LoVo (cell line): Measurements from ENCODE around the gene GTF2I.
"Not testable (repeated sequence)": the region's sequence is repeated elsewhere in the genome, so short reads cannot be mapped to it uniquely, and the experiment has no call there.

ENCODE experiments used
- DNase-seq: peaks from one replicate; pipeline ENCODE4 v3.0.0-alpha.2; 2016; ENCODE audit warnings: low spot score

GTF2I gene

GRCh38 chr7:74657692-74658177 is at the start of gene GTF2I:
TSS of gene GTF2I (plus strand) at chr7:74657718. CDS start at chr7:74689129, 31,411 bp downstream.
- no peak for DNase-seq

- peak; percentile 30 for DNase-seq
These were observed 45.3 kb upstream of the GTF2I start for GRCh38 chr7:74612015-74612829.

- DNase-seq: no peak
These were observed 41.4 kb upstream of the GTF2I start for GRCh38 chr7:74615933-74616780.

- DNase-seq: no peak
These were observed 40.3 kb upstream of the GTF2I start for GRCh38 chr7:74617180-74617744.

GRCh38 chr7:74619235-74619860 is 38.2 kb upstream of the GTF2I start:
- no peak for DNase-seq

GRCh38 chr7:74622228-74622749 is 35.2 kb upstream of the GTF2I start:
- no peak for DNase-seq

GRCh38 chr7:74623135-74623534 is 34.4 kb upstream of the GTF2I start:
- no peak for DNase-seq

GRCh38 chr7:74625446-74625845 is 32.1 kb upstream of the GTF2I start:
- DNase-seq: no peak

- peak; percentile 32 for DNase-seq
These were observed 29.7 kb upstream of the GTF2I start for GRCh38 chr7:74627661-74628411.

- DNase-seq: no peak
These were observed 25.0 kb upstream of the GTF2I start for GRCh38 chr7:74632505-74632904.

GRCh38 chr7:74633451-74633921 is 24.0 kb upstream of the GTF2I start:
- DNase-seq: peak; percentile 57

- no peak for DNase-seq
These were observed 19.8 kb upstream of the GTF2I start for GRCh38 chr7:74637745-74638144.

- not testable (repeated sequence) for DNase-seq
These were observed 7.5 kb upstream of the GTF2I start for GRCh38 chr7:74650055-74650454.

GRCh38 chr7:74650493-74651132 is 6.9 kb upstream of the GTF2I start:
- not testable (repeated sequence) for DNase-seq

- DNase-seq: not testable (repeated sequence)
These were observed 6.4 kb upstream of the GTF2I start for GRCh38 chr7:74651133-74651504.

- DNase-seq: no peak
These were observed 3.8 kb upstream of the GTF2I start for GRCh38 chr7:74653686-74654181.

- no peak for DNase-seq
These were observed 2.7 kb upstream of the GTF2I start for GRCh38 chr7:74654811-74655210.

GRCh38 chr7:74655324-74655723 is 2.2 kb upstream of the GTF2I start:
- no peak for DNase-seq

- no peak for DNase-seq
These were observed 1.6 kb upstream of the GTF2I start for GRCh38 chr7:74655768-74656440.

GRCh38 chr7:74656441-74656836 is 1.1 kb upstream of the GTF2I start:
- peak; percentile 48 for DNase-seq
